ENCODE measurements around the gene EPN3. TPM values are rescaled to one million over a fixed set of nuclear protein-coding genes. Genes with fewer than 3 reads are reported as not detected.

EPN3 gene
- total RNA-seq, 1 experiment from 2014 or later, result 17.8 TPM

- TF ChIP-seq ZBTB33 (IDR thresholded peaks at IDR 0.05; ENCODE audit: extremely low read depth, insufficient replicate concordance, low read length), result no peak
Measured at GRCh38 chr17:50491505-50491904, 41.0 kb upstream of the EPN3 start (continued).

GRCh38 chr17:50492214-50492613 lies 40.3 kb upstream of the EPN3 start:
- POLR2A ChIA-PET, result no interaction called here
- TF ChIP-seq POLR2A (IDR thresholded peaks at IDR 0.05; ENCODE audit: borderline replicate concordance, extremely low read depth, insufficient read depth, insufficient read length) (no peak), EZH2 (IDR thresholded peaks at IDR 0.05) (no peak), TCF7L2 (IDR thresholded peaks at IDR 0.05; ENCODE audit: borderline replicate concordance, extremely low read depth, insufficient read depth, insufficient read length) (no peak), SRF (IDR thresholded peaks at IDR 0.05; ENCODE audit: low read depth) (no peak), SP1 (IDR thresholded peaks at IDR 0.05; ENCODE audit: low read depth) (no peak)

More at GRCh38 chr17:50492214-50492613, 40.3 kb upstream of the EPN3 start:
- no peak overlapping the region for H3K4me3 ChIP-seq (replicated peaks in 1 of 2; ENCODE audit: low read depth in 1 of 2, low read length in 2 of 2)
- no peak overlapping the region for H3K4me2 ChIP-seq (ENCODE audit: low read length)
- peaks cover 9 to 26% of the 10 kb centered on the region in 2 experiments for H3K4me1 ChIP-seq (ENCODE audit: control insufficient read depth in 1 of 2, insufficient read depth in 2 of 2, low read length in 2 of 2)
- no peaks in the 10 kb centered on the region for H3K79me2 ChIP-seq (ENCODE audit: insufficient read depth, low read length)
- H3K9me2 ChIP-seq (ENCODE audit: insufficient read depth), result no peaks in the 10 kb centered on the region
- no TSS peak for BruUV-seq (replicated peaks)
- RAD21 ChIA-PET (ENCODE audit: low non-redundant PET in 1 of 2, low total read pairs in 2 of 2, uncharacterized antibody in 2 of 2, unreplicated experiment in 2 of 2), result no interaction called here
- H3K27me3 ChIP-seq (ENCODE audit: insufficient read depth, low read length), result no peaks in the 10 kb centered on the region
- intact Hi-C loops (cut with micrococcal nuclease), result no loop called here
- H2AFZ ChIP-seq (ENCODE audit: low read depth, low read length, poor library complexity, severe bottlenecking), result no peak overlapping the region
- CTCF ChIA-PET, result interaction anchor here (0.6 to 2.5 kb wide), 2 partner anchors 9 to 131 kb away, joined by 3 to 7 read pairs; no protein-coding TSS in a partner anchor
- no peaks in the 10 kb centered on the region for H4K20me1 ChIP-seq (ENCODE audit: insufficient read depth)
- no peak for ATAC-seq
- H3K27ac ChIP-seq (ENCODE audit: low read depth, low read length), result no peak overlapping the region
- no peaks in the 10 kb centered on the region for H3K36me3 ChIP-seq (ENCODE audit: control insufficient read depth in 1 of 2, insufficient read depth in 2 of 2, low read length in 2 of 2)
- H3K9me3 ChIP-seq (ENCODE audit: control insufficient read depth in 1 of 2, insufficient read depth in 1 of 2, low read depth in 1 of 2, low read length in 2 of 2), result no peaks in the 10 kb centered on the region
- no peak overlapping the region for H3K9ac ChIP-seq (ENCODE audit: low read length)
- DNase-seq (ENCODE audit: low read depth, low spot score), result no peak
